Right lobe of liver (tissue), 4 donors: ENCODE data around the gene F10.

Source experiments
- CTCF ChIP-seq, 4 donors: fragments of 200-600 bp in 3 of 4; fragments of 450-650 bp in 1 of 4; IDR thresholded peaks; one replicate each; pipeline versions ENCODE4 v1.5.1 to v1.8.0; 2016 to 2022; ENCODE audit warnings: antibody characterized with exemption in 4 of 4, mild to moderate bottlenecking in 2 of 4
- POLR2A ChIP-seq: fragments of 450-650 bp; IDR thresholded peaks from one replicate; pipeline ENCODE4 v1.6.1; 2017; ENCODE audit warnings: antibody characterized with exemption, mild to moderate bottlenecking
- donor health status: DM: no; HTN: no; CAD: no.
- donor health status: DM: no; HTN: no; CAD: no.
- donor health status: DM: no; HTN: yes; CAD: no.

GRCh38 chr13:113176822-113177221 is 54.2 kb downstream of the F10 start:
- TF ChIP-seq CTCF (IDR thresholded peaks at IDR 0.05) (no peak), POLR2A (no peak)
